Ovary (tissue), 3 donors: ENCODE results near the gene FYN.

Experiments
- EP300 ChIP-seq: sonication (generic); formaldehyde crosslinking; IDR thresholded peaks from one replicate; pipeline ENCODE4 v1.6.1; 2017; ENCODE audit warnings: antibody characterized with exemption
- POLR2A ChIP-seq: fragments of 450-650 bp; IDR thresholded peaks from one replicate; pipeline ENCODE4 v1.6.1; 2017; ENCODE audit warnings: antibody characterized with exemption, mild to moderate bottlenecking, moderate library complexity
- TF ChIP-seq, protein P1 (sequence below), 3 donors: fragments of 450-650 bp in 2 of 3; fragments of 200-600 bp in 1 of 3; IDR thresholded peaks; one replicate each; pipeline versions ENCODE4 v1.5.1 to v1.8.0; 2016 to 2022; ENCODE audit warnings: antibody characterized with exemption in 3 of 3, mild to moderate bottlenecking in 1 of 3
- donor health status: DM: no; HTN: no; CAD: no.

GRCh38 chr6:111818539-111819226 is 54.6 kb downstream of the FYN start:
- TF ChIP-seq POLR2A (no peak), EP300 (no peak)
- TF ChIP-seq, protein P1, sequence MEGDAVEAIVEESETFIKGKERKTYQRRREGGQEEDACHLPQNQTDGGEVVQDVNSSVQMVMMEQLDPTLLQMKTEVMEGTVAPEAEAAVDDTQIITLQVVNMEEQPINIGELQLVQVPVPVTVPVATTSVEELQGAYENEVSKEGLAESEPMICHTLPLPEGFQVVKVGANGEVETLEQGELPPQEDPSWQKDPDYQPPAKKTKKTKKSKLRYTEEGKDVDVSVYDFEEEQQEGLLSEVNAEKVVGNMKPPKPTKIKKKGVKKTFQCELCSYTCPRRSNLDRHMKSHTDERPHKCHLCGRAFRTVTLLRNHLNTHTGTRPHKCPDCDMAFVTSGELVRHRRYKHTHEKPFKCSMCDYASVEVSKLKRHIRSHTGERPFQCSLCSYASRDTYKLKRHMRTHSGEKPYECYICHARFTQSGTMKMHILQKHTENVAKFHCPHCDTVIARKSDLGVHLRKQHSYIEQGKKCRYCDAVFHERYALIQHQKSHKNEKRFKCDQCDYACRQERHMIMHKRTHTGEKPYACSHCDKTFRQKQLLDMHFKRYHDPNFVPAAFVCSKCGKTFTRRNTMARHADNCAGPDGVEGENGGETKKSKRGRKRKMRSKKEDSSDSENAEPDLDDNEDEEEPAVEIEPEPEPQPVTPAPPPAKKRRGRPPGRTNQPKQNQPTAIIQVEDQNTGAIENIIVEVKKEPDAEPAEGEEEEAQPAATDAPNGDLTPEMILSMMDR (IDR thresholded peaks at IDR 0.05): no peak
